GM23248 (cell line): Measurements from ENCODE around the gene SLC7A8. TPM values are rescaled to one million over a fixed set of nuclear protein-coding genes. Genes with fewer than 3 reads are reported as not detected.

Experiments
- DNase-seq: peaks from one replicate; pipeline ENCODE4 v3.0.0-alpha.2; 2015
- H2AFZ ChIP-seq: fragments of 200-600 bp; sonication (generic); 2 replicates; pipeline ENCODE4 v1.6.1; 2016; ENCODE audit warnings: antibody characterized with exemption
- H3F3A ChIP-seq: fragments of 200-600 bp; sonication (generic); 2 replicates; pipeline ENCODE4 v1.6.1; 2016; ENCODE audit warnings: mild to moderate bottlenecking, antibody characterized with exemption, mixed run types; ENCODE audit not compliant: insufficient read depth
- H3K27ac ChIP-seq: fragments of 200-600 bp; sonication (generic); 2 replicates; pipeline ENCODE4 v1.5.1; 2016; ENCODE audit warnings: mild to moderate bottlenecking
- H3K27me3 ChIP-seq: fragments of 200-600 bp; sonication (generic); replicated peaks from 2 replicates; pipeline ENCODE4 v1.6.1; 2016; ENCODE audit warnings: mild to moderate bottlenecking; ENCODE audit not compliant: insufficient read depth
- H3K36me3 ChIP-seq: fragments of 200-600 bp; sonication (generic); 2 replicates; pipeline ENCODE4 v1.6.1; 2016; ENCODE audit warnings: low read depth, mild to moderate bottlenecking
- H3K4me1 ChIP-seq: fragments of 200-600 bp; sonication (generic); 2 replicates; pipeline ENCODE4 v1.6.1; 2016; ENCODE audit warnings: mild to moderate bottlenecking; ENCODE audit not compliant: insufficient read depth
- H3K4me2 ChIP-seq: fragments of 200-600 bp; sonication (generic); one replicate; pipeline ENCODE4 v1.6.1; 2016; ENCODE audit warnings: mild to moderate bottlenecking; ENCODE audit not compliant: unreplicated experiment
- H3K4me3 ChIP-seq: fragments of 200-600 bp; sonication (generic); 2 replicates; pipeline ENCODE4 v1.5.1; 2016; ENCODE audit warnings: mild to moderate bottlenecking
- H3K79me2 ChIP-seq: fragments of 200-600 bp; sonication (generic); 2 replicates; pipeline ENCODE4 v1.6.1; 2016; ENCODE audit warnings: mild to moderate bottlenecking; ENCODE audit not compliant: insufficient read depth
- H3K9ac ChIP-seq: fragments of 200-600 bp; sonication (generic); 2 replicates; pipeline ENCODE4 v1.6.1; 2016; ENCODE audit warnings: mild to moderate bottlenecking
- H3K9me2 ChIP-seq: fragments of 200-600 bp; sonication (generic); 2 replicates; pipeline ENCODE4 v1.6.1; 2016; ENCODE audit warnings: mixed run types, mild to moderate bottlenecking, moderate library complexity; ENCODE audit not compliant: insufficient read depth
- H3K9me3 ChIP-seq: fragments of 200-600 bp; sonication (generic); one replicate; pipeline ENCODE4 v1.6.1; 2017; ENCODE audit warnings: low read depth
- H4K20me1 ChIP-seq: fragments of 200-600 bp; sonication (generic); 2 replicates; pipeline ENCODE4 v1.6.0; 2016; ENCODE audit not compliant: insufficient read depth
- EZH2 ChIP-seq: fragments of 200-600 bp; sonication (generic); IDR thresholded peaks from 2 replicates; pipeline ENCODE4 v1.6.1; 2018; ENCODE audit warnings: antibody characterized with exemption, mild to moderate bottlenecking; ENCODE audit not compliant: insufficient read depth, poor library complexity, severe bottlenecking
- EZH2phosphoT487 ChIP-seq: fragments of 200-600 bp; sonication (generic); IDR thresholded peaks from 2 replicates; pipeline ENCODE4 v1.6.1; 2018; ENCODE audit warnings: antibody characterized with exemption, moderate library complexity, mild to moderate bottlenecking, low read depth; ENCODE audit not compliant: insufficient read depth
- WGBS, 2 experiments: methylation state at CpG; one replicate each; pipeline ENCODE4 v1.1.6; 2015 to 2017; ENCODE audit warnings: low lambda C conversion rate in 2 of 2, low coverage in 1 of 2; ENCODE audit errors: missing lambda C conversion rate in 2 of 2; 5-methylcytosine and 5-hydroxymethylcytosine counted together
- in situ Hi-C: fragments of 300-500 bp; cut with MboI; formaldehyde crosslinking; loops from 2 replicates; pipeline ENCODE4 v1.15.0; 2020
- polyA plus RNA-seq: library from polyadenylated mRNA; unstranded; fragments of >200 nt; fragmentation: Nextera tagmentation; extraction: Ambion mirVana; gene quantifications from 2 replicates; pipeline ENCODE4 v1.2.1, GENCODE V29; 2016
- total RNA-seq: library from RNA; depleted of rRNA; stranded (reverse); fragments of >200 nt; shearing (Covaris generic); gene quantifications from 2 replicates; pipeline ENCODE4 v1.2.3, GENCODE V29; 2014

SLC7A8 gene
- total and polyA plus RNA-seq, 2 experiments from 2014 or later = 6.7 to 9.9 TPM

- H3K79me2 ChIP-seq = no peaks in the 10 kb centered on the region
- H3K4me2 ChIP-seq = peak overlapping the region; percentile 84
- DNase-seq = peak; percentile 96
- H3K4me3 ChIP-seq = peak overlapping the region; percentile 59
- WGBS, 2 experiments = 2 to 3% methylated on average over 28 of the region's 28 CpGs
- H4K20me1 ChIP-seq = no peaks in the 10 kb centered on the region
- peak overlapping the region; percentile 92 for H2AFZ ChIP-seq
- H3F3A ChIP-seq = peaks cover 33% of the 10 kb centered on the region
- peaks cover 28% of the 10 kb centered on the region for H3K4me1 ChIP-seq
- peak overlapping the region; percentile 90 for H3K27ac ChIP-seq
- TF ChIP-seq EZH2 = no peak
- TF ChIP-seq EZH2phosphoT487 = no peak
- no peaks in the 10 kb centered on the region for H3K27me3 ChIP-seq
- H3K9ac ChIP-seq = peak overlapping the region; percentile 77
- H3K36me3 ChIP-seq = no peaks in the 10 kb centered on the region
- H3K9me3 ChIP-seq = no peaks in the 10 kb centered on the region
- no peaks in the 10 kb centered on the region for H3K9me2 ChIP-seq
- in situ Hi-C loops = no loop called here
Observed at GRCh38 chr14:23153851-23154796, 29.3 kb downstream of the SLC7A8 start.

GRCh38 chr14:23151342-23151741 lies 32.1 kb downstream of the SLC7A8 start:
- Histone ChIP-seq H4K20me1 (no peaks in the 10 kb centered on the region), H3K4me2 (no peak overlapping the region), H3K4me3 (no peak overlapping the region), H3K9ac (no peak overlapping the region), H3K27ac (no peak overlapping the region), H3K27me3 (no peaks in the 10 kb centered on the region), H3K9me2 (no peaks in the 10 kb centered on the region), H3K4me1 (peaks cover 28% of the 10 kb centered on the region), H3K79me2 (no peaks in the 10 kb centered on the region), H3K36me3 (no peaks in the 10 kb centered on the region), H3F3A (peaks cover 39% of the 10 kb centered on the region), H3K9me3 (no peaks in the 10 kb centered on the region), H2AFZ (no peak overlapping the region)
- 85 to 96% methylated on average over 2 of the region's 2 CpGs for WGBS, 2 experiments
- in situ Hi-C loops = no loop called here
- TF ChIP-seq EZH2 (no peak), EZH2phosphoT487 (no peak)
- DNase-seq = no peak

- H3K9me2 ChIP-seq = no peaks in the 10 kb centered on the region
- H3K9me3 ChIP-seq = no peaks in the 10 kb centered on the region
- peaks cover 23% of the 10 kb centered on the region for H3K4me1 ChIP-seq
- H3K36me3 ChIP-seq = no peaks in the 10 kb centered on the region
- H3K4me3 ChIP-seq = no peak overlapping the region
- H3F3A ChIP-seq = peaks cover 24% of the 10 kb centered on the region
- in situ Hi-C loops = no loop called here
- DNase-seq = no peak
- H3K4me2 ChIP-seq = no peak overlapping the region
- no peaks in the 10 kb centered on the region for H3K27me3 ChIP-seq
- no peak overlapping the region for H2AFZ ChIP-seq
- no peak overlapping the region for H3K27ac ChIP-seq
- H4K20me1 ChIP-seq = no peaks in the 10 kb centered on the region
- no peak for TF ChIP-seq EZH2
- TF ChIP-seq EZH2phosphoT487 = no peak
- H3K79me2 ChIP-seq = no peaks in the 10 kb centered on the region
- H3K9ac ChIP-seq = no peak overlapping the region
Observed at GRCh38 chr14:23149745-23150144, 33.7 kb downstream of the SLC7A8 start.

- no peaks in the 10 kb centered on the region for H3K36me3 ChIP-seq
- H3K9ac ChIP-seq = no peak overlapping the region
- peaks cover 22% of the 10 kb centered on the region for H3F3A ChIP-seq
- H3K9me3 ChIP-seq = no peaks in the 10 kb centered on the region
- H3K4me1 ChIP-seq = peaks cover 13% of the 10 kb centered on the region
- no peak overlapping the region for H3K4me2 ChIP-seq
- H2AFZ ChIP-seq = no peak overlapping the region
- TF ChIP-seq EZH2 (no peak), EZH2phosphoT487 (no peak)
- 79% methylated on average over 5 of the region's 5 CpGs for WGBS, 2 experiments
- no peaks in the 10 kb centered on the region for H3K79me2 ChIP-seq
- DNase-seq = peak; percentile 42
- no peak overlapping the region for H3K4me3 ChIP-seq
- in situ Hi-C loops = no loop called here
- H4K20me1 ChIP-seq = no peaks in the 10 kb centered on the region
- no peak overlapping the region for H3K27ac ChIP-seq
- H3K9me2 ChIP-seq = no peaks in the 10 kb centered on the region
- H3K27me3 ChIP-seq = no peaks in the 10 kb centered on the region
Observed at GRCh38 chr14:23148591-23149249, 34.7 kb downstream of the SLC7A8 start.
